HS-27A (cell line): ENCODE data around the gene ABCB7.
"Not testable (repeated sequence)": the region's sequence is repeated elsewhere in the genome, so short reads cannot be mapped to it uniquely, and the experiment has no call there.

Source experiments
- DNase-seq: peaks from one replicate; pipeline ENCODE4 v3.0.0-alpha.2; 2012; ENCODE audit warnings: low read depth, missing footprints

ABCB7 gene

GRCh38 chrX:75155827-75156525 lies at the start of gene ABCB7:
ABCB7 (minus strand) TSS chrX:75156283; CDS start chrX:75156272, 11 bp downstream.
- peak; percentile 33 for DNase-seq

DNA sequence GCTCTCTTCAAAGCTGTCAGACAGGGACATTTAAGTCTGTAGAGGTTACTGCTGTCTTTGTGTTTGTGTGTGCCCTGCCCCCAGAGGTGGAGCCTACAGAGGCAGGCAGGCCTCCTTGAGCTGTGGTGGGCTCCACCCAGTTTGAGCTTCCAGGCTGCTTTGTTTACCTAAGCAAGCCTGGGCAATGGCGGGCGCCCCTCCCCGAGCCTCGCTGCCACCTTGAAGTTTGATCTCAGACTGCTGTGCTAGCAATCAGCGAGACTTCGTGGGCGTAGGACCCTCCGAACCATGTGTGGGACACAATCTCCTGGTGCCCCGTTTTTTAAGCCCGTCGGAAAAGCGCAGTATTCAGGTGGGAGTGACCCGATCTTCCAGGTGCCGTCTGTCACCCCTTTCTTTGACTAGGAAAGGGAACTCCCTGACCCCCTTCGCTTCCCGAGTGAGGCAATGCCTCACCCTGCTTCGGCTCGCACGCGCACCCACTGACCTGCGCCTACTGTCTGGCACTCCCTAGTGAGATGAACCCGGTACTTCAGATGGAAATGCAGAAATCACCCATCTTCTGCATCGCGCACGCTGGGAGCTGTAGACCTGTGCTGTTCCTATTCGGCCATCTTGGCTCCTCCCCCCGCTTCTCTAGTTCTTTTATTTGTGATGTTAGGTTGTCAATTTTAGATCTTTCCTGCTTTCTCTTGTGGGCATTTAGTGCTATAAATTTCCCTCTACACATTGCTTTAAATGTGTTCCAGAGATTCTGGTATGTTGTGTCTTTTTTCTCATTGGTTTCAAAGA lies 32.5 kb upstream of the ABCB7 start:
- DNase-seq = not testable (repeated sequence)

- peak; percentile 33 for DNase-seq
Observed at GRCh38 chrX:75181721-75182120, 25.6 kb upstream of the ABCB7 start.

DNA sequence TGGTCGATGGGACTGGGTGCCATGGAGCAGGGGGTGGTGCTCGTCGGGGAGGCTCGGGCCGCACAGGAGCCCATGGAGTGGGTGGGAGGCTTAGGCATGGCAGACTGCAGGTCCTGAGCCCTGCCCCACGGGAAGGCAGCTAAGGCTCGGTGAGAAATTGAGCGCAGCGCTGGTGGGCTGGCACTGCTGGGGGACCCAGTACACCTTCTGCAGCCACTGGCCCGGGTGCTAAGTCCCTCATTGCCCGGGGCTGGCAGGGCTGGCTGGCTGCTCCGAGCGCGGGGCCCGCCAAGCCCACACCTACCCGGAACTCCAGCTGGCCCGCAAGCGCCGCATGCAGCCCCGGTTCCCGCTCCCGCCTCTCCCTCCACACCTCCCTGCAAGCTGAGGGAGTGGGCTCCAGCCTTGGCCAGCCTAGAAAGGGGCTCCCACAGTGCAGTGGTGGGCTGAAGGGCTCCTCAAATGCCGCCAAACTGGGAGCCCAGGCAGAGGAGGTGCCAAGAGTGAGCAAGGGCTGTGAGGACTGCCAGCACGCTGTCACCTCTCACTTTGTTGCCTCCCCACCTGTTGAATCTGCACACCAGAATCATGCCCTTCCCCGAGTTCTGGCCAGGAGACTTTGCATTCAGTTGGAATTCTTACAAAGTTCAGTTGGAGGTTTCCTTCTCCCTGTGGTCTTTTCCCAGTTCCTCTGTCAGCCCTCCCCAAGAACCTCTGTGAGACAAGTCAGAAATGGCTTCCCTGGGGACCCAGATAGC lies 23.6 kb upstream of the ABCB7 start:
- not testable (repeated sequence) for DNase-seq

- not testable (repeated sequence) for DNase-seq
Observed at GRCh38 chrX:75172257-75172890, 16.3 kb upstream of the ABCB7 start.

DNA sequence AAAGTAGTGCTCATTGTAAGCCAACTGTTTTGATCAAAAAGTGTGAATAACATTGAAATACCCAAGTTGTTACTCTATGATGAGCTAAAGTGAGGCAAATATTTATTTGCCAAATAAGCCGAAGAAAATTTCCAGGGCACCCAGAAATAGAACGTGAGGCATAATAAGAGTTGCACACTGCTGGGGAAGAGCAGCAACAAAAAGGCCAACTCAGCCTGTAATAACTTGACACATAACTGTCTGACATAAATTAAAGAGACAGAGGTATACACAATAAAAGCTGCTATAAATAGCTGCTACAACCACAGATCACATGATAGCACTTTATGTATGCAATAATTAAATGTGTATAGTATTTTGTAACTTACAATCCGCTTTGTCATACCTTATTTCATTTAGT lies 2.0 kb upstream of the ABCB7 start:
- no peak for DNase-seq

- DNase-seq = no peak
Observed at GRCh38 chrX:75156531-75156945, 455 bp upstream of the ABCB7 start.

DNA sequence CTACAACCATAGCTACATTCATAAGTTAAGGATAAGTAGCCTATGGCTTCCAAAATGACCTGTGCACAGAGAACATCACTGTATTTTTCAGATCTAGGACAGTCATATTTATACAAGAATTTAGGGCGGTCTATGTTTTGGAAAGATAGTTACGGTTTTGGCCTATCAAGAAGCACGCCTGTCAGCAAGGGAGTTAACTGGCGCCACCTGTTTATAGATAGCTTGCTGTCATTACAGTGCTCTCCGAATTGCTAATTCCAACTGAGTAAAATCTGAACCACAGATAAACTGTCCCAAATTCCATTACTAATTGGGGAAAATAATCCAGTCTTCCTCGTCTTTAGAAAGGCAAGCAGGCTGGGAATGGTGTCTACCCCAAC lies 646 bp downstream of the ABCB7 start:
- DNase-seq = no peak

- no peak for DNase-seq
Observed at GRCh38 chrX:75154871-75155270, 1.2 kb downstream of the ABCB7 start.

GRCh38 chrX:75151827-75152592 lies 4.1 kb downstream of the ABCB7 start:
- DNase-seq = no peak

DNA sequence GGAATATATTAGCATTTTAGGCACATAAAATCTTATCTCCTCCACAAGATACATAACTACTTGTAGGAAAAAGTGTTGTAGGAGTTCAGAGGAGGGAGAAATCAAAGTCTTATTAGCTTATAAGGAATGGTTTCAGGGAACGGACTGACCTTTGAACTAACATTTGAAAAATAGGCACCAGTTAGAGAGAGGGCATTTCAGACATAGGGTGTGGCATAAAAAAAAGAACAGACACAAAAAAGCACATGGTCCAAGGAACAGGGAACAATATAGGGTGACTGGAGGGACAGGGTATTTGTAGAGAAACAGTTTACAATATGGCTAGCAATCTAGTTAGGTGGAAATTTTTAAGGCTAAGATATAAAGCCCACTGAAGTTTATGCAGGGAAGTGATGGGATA lies 6.4 kb downstream of the ABCB7 start:
- no peak for DNase-seq

DNA sequence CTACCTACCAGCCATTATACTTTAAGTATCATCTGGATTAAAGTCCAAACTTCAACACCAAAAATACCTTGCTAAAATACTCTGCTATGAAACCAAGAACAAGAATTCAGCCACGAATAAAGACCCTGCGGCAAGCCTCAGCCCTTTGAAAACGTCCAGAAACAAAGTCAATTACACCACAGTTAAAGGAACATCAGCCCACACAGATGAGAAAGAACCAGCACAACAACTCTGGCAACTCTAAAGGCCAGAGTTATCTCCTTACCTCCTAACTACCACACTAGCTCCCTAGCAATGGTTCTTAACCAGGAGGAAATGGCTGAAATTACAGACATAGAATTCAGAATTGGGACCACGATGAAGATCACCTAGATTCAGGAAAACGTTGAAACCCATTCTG lies 23.4 kb downstream of the ABCB7 start:
- DNase-seq = no peak

- no peak for DNase-seq
Observed at GRCh38 chrX:75131973-75132627, 24.0 kb downstream of the ABCB7 start.

DNA sequence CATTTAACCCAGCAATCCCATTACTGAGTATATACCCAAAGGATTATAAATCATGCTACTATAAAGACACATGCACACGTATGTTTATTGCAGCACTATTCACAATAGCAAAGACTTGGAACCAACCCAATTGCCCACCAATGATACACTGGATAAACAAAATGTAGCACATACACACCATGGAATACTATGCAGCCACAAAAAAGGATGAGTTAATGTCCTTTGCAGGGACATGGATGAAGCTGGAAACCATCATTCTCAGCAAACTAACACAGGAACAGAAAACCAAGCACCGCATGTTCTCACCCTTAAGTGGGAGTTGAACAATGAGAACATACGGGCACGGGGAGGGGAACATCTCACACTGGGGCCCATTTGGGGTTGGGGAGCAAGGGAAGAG lies 27.0 kb downstream of the ABCB7 start:
- not testable (repeated sequence) for DNase-seq

- DNase-seq = no peak
Observed at GRCh38 chrX:75118296-75118695, 37.8 kb downstream of the ABCB7 start.

DNA sequence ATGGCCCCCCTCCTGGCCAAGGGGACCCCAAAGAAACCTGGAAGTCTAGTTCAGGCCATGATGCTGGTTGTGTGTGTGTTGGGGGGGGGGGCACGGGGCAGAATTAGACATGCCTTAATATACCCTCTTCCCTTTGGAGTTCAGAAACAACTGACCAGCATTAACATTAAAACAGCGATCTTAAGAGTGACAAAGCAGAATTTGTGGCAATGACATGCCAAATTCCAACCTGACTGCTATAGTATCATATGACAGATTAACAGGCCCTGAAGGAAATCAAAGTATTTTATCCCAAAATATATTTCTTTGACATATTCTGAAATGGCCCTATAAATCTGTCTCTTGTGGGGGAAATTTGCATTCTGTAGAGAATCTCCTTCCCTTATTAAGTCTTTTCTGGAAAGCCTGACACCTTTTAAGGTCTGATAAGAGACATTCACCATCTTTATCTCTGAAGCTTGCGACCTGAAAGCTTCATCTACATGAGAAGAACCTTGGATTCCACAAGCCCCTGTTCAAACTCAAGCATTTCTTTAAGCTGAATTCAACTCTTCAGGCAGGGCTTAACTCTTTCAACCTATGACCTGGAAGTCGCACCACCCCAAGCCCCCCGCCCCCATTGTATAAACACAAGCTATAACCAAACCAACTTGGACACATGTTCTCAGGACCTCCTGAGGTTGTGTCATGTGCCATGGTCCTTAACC lies 40.2 kb downstream of the ABCB7 start:
- no peak for DNase-seq

- DNase-seq = no peak
Observed at GRCh38 chrX:75114638-75115037, 41.4 kb downstream of the ABCB7 start.

DNA sequence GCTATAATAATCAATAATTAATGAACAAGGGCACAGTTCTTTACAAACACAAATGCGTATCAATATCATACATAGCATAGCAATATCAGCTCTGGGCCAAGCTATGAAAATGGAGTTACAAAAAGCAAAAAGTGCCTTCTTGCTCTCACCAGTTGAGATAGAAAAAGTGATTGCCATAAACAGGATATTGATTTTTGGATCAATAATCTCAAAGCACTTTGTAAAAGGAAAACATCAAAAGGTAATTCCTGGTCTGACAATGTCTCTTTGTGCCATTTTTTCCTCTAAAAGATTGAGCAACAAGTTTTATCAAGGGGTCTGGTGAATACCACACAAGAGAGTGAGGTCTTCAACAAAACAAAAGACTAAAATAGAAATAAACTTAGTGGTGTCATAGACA lies 42.4 kb downstream of the ABCB7 start:
- no peak for DNase-seq

- DNase-seq = no peak
Observed at GRCh38 chrX:75107863-75108509, 48.1 kb downstream of the ABCB7 start.

GRCh38 chrX:75106772-75107171 lies 49.3 kb downstream of the ABCB7 start:
- no peak for DNase-seq
